ENCODE measurements around the gene AKAP17A.
A peak's percentile ranks its signal among the peaks of the same experiment; 100 is the strongest.

The AKAP17A gene

DNA sequence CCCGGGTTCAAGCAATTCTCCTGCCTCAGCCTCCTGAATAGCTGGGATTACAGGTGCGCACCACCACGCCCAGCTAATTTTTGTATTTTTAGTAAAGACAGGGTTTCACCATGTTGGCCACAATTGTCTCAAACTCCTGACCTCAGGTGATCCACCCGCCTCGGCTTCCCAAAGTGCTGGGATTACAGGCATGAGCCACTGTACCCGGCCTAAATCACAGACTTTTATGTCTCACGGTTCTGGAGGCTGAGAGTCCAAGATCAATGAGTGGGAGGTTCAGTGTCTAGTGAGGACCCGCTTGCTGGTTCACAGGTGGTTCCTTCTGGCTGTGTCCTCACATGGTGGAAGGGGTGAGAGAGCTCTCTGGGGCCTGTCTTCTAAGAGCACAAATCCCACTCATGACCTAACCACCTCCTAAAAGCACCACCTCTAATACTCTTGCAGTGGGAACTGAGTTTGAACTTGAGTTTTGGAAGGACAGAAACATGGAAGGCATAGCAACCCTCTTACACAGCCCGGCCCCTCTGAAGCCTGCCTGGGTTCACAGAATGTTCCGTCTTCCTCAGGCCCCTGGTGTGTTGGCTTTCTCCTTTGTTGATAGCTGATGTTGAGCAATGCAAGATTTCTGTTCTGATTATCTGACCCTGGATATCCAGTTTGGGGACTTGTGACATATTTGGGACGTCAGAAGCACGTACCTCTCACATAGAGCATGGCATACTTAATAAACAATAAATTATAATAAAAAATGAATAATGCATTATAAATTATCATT is 1.9 kb upstream of the AKAP17A start:
- Histone ChIP-seq H3F3A (ENCODE audit: insufficient read depth, low read length) (peaks cover 17% of the 10 kb centered on the region; the same call in 1 of the 2 replicates), H3K4me1 (ENCODE audit: insufficient read depth, low read length, severe bottlenecking) (peaks cover 34% of the 10 kb centered on the region), H3K9me2 (ENCODE audit: low read depth, low read length) (no peaks in the 10 kb centered on the region), H3K27ac (ENCODE audit: low read depth, low read length, poor library complexity, severe bottlenecking) (peak overlapping the region; percentile 92), H3K4me2 (ENCODE audit: low read length) (no peak overlapping the region), H3K4me3 (ENCODE audit: low read depth, low read length, poor library complexity, severe bottlenecking) (no peak overlapping the region), H3K27me3 (ENCODE audit: insufficient read depth, low read length) (no peaks in the 10 kb centered on the region), H3K79me2 (ENCODE audit: insufficient read depth, low read length) (peaks cover 26% of the 10 kb centered on the region), H3K9me3 (ENCODE audit: low read length) (no peaks in the 10 kb centered on the region), H2AFZ (ENCODE audit: low read length) (peak overlapping the region; percentile 18), H3K9ac (ENCODE audit: low read length) (peak overlapping the region; percentile 34; the same call in 1 of the 2 replicates), H4K20me1 (ENCODE audit: insufficient read depth, low read length) (no peaks in the 10 kb centered on the region), H3K36me3 (ENCODE audit: insufficient read depth, low read length) (peaks cover 15% of the 10 kb centered on the region)
- TF ChIP-seq, protein P1, sequence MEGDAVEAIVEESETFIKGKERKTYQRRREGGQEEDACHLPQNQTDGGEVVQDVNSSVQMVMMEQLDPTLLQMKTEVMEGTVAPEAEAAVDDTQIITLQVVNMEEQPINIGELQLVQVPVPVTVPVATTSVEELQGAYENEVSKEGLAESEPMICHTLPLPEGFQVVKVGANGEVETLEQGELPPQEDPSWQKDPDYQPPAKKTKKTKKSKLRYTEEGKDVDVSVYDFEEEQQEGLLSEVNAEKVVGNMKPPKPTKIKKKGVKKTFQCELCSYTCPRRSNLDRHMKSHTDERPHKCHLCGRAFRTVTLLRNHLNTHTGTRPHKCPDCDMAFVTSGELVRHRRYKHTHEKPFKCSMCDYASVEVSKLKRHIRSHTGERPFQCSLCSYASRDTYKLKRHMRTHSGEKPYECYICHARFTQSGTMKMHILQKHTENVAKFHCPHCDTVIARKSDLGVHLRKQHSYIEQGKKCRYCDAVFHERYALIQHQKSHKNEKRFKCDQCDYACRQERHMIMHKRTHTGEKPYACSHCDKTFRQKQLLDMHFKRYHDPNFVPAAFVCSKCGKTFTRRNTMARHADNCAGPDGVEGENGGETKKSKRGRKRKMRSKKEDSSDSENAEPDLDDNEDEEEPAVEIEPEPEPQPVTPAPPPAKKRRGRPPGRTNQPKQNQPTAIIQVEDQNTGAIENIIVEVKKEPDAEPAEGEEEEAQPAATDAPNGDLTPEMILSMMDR (IDR thresholded peaks at IDR 0.05; ENCODE audit: low read length): no peak
- no peak for TF ChIP-seq EZH2 (IDR thresholded peaks at IDR 0.05; ENCODE audit: borderline replicate concordance, low read length)

DNA sequence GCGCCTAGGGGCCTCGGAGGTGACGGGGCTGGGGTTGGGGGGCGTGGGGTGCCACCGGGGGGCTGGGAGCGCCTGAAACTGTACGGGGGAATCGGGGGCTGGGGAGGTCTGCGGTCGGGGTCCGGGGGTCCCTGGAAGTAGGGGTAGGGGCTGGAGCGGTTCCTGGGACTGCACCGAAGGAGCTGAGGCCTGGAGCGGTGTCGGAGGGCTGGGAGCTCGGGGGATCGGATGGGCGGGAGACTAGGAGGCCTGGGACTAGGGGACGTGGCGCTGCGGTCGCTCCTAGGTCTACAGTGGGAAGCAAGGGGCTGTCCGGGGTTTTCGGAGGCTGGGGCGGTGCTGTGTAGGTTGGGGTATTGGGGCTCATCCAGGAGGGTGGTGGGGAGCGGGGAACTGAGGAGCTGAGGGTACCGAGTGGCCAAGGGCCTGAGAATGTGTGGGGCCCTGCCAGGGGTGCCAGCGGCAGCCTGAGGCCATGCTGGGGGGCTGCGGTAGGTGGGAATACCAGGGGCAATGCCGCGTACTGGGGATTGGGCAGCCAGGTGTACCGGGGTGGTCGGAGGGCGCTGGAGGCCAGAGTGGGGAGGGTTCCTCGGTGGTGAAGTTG is 562 bp downstream of the AKAP17A start:
- no peaks in the 10 kb centered on the region for H3K9me2 ChIP-seq (ENCODE audit: low read depth, low read length)
- H3K27ac ChIP-seq (ENCODE audit: low read depth, low read length, poor library complexity, severe bottlenecking): peak overlapping the region; percentile 22
- peak overlapping the region; percentile 87 for H3K9ac ChIP-seq (ENCODE audit: low read length)
- no peaks in the 10 kb centered on the region for H3K27me3 ChIP-seq (ENCODE audit: insufficient read depth, low read length)
- H3K9me3 ChIP-seq (ENCODE audit: low read length): no peaks in the 10 kb centered on the region
- peaks cover 26% of the 10 kb centered on the region for H3K79me2 ChIP-seq (ENCODE audit: insufficient read depth, low read length)
- TF ChIP-seq, protein P1 (IDR thresholded peaks at IDR 0.05; ENCODE audit: low read length): no peak
- no peak for TF ChIP-seq EZH2 (IDR thresholded peaks at IDR 0.05; ENCODE audit: borderline replicate concordance, low read length)
- no peak overlapping the region for H2AFZ ChIP-seq (ENCODE audit: low read length)
- H3K4me2 ChIP-seq (ENCODE audit: low read length): peak overlapping the region; percentile 91
- peak overlapping the region; percentile 92 for H3K4me3 ChIP-seq (ENCODE audit: low read depth, low read length, poor library complexity, severe bottlenecking)
- peaks cover 12% of the 10 kb centered on the region; the same call in 1 of the 2 replicates for H3F3A ChIP-seq (ENCODE audit: insufficient read depth, low read length)
- no peaks in the 10 kb centered on the region for H4K20me1 ChIP-seq (ENCODE audit: insufficient read depth, low read length)
- peaks cover 36% of the 10 kb centered on the region for H3K36me3 ChIP-seq (ENCODE audit: insufficient read depth, low read length)
- H3K4me1 ChIP-seq (ENCODE audit: insufficient read depth, low read length, severe bottlenecking): peaks cover 26% of the 10 kb centered on the region

DNA sequence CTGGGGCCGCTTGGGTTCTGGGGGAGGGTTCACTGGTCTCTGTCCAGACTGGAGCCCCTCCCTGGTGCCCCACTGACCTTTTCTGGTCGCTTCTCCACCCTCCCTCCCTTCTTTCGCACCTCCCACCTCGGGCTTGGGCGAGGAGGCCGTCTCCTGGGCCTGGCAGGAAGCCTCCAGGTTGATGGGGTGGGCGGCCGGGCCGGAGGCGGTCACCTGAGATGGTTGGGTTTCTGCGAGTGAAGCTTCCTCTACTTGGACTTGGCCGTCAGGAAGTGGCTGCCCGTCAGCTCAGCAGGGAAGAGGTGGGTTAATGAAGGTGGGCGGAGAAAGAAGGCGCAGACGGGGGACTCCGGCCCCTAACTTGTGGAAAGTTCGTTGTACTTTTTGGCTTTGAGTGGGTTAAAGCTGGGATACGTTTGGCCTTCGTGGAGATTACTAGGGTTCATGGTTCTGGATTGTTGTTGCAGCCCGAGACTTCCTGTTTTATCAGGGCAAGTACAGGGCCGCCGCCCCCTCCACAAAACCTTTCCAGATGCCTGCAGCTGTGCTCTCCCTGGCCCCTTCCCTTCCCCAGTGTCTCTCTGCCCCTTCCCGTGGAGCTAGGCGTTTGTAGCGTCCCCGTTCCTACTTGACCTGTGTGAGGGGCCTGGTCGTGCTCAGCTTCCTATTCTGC is 1.2 kb downstream of the AKAP17A start:
- Histone ChIP-seq H3F3A (ENCODE audit: insufficient read depth, low read length) (peaks cover 12% of the 10 kb centered on the region; the same call in 1 of the 2 replicates), H3K9me2 (ENCODE audit: low read depth, low read length) (no peaks in the 10 kb centered on the region), H3K27ac (ENCODE audit: low read depth, low read length, poor library complexity, severe bottlenecking) (peak overlapping the region; percentile 22), H2AFZ (ENCODE audit: low read length) (no peak overlapping the region), H3K4me3 (ENCODE audit: low read depth, low read length, poor library complexity, severe bottlenecking) (peak overlapping the region; percentile 92), H3K4me1 (ENCODE audit: insufficient read depth, low read length, severe bottlenecking) (peaks cover 22% of the 10 kb centered on the region), H3K36me3 (ENCODE audit: insufficient read depth, low read length) (peaks cover 43% of the 10 kb centered on the region), H4K20me1 (ENCODE audit: insufficient read depth, low read length) (no peaks in the 10 kb centered on the region), H3K9ac (ENCODE audit: low read length) (peak overlapping the region; percentile 87), H3K79me2 (ENCODE audit: insufficient read depth, low read length) (peaks cover 26% of the 10 kb centered on the region), H3K27me3 (ENCODE audit: insufficient read depth, low read length) (no peaks in the 10 kb centered on the region), H3K9me3 (ENCODE audit: low read length) (no peaks in the 10 kb centered on the region), H3K4me2 (ENCODE audit: low read length) (peak overlapping the region; percentile 91)
- TF ChIP-seq, protein P1 (IDR thresholded peaks at IDR 0.05; ENCODE audit: low read length): no peak
- TF ChIP-seq EZH2 (IDR thresholded peaks at IDR 0.05; ENCODE audit: borderline replicate concordance, low read length): no peak
